Breast epithelium (tissue), 4 donors: ENCODE results near the gene SHMT1. TPM values are rescaled to one million over a fixed set of nuclear protein-coding genes. Genes with fewer than 3 reads are reported as not detected.
A peak's percentile ranks its signal among the peaks of the same experiment; 100 is the strongest.
"Not testable (repeated sequence)": the region's sequence is repeated elsewhere in the genome, so short reads cannot be mapped to it uniquely, and the experiment has no call there.

Experiments
- DNase-seq, 2 donors: peaks; one replicate each; pipeline ENCODE4 v3.0.0-alpha.2; 2019; ENCODE audit warnings: low spot score in 2 of 2
- H3K27ac ChIP-seq, 2 donors: fragments of 200-600 bp; sonication (generic) in 1 of 2; one replicate each; pipeline ENCODE4 v1.5.1; 2016 to 2019; ENCODE audit warnings: mild to moderate bottlenecking in 1 of 2
- H3K27me3 ChIP-seq, 2 donors: fragments of 200-600 bp; sonication (generic) in 1 of 2; one replicate each; pipeline versions ENCODE4 v1.5.1 to v1.6.0; 2017 to 2019; ENCODE audit warnings: control low read depth in 1 of 2, mild to moderate bottlenecking in 1 of 2
- H3K36me3 ChIP-seq: fragments of 200-600 bp; one replicate; pipeline ENCODE4 v1.5.1; 2019
- H3K4me1 ChIP-seq, 2 donors: fragments of 200-600 bp; sonication (generic); one replicate each; pipeline ENCODE4 v1.5.1; 2016 to 2019; ENCODE audit warnings: control low read depth in 1 of 2
- H3K4me3 ChIP-seq, 3 donors: fragments of 200-600 bp; sonication (generic); 1 replicate in 2 of 3; 2 replicates in 1 of 3; pipeline ENCODE4 v1.5.1; 2016 to 2019; ENCODE audit warnings: mild to moderate bottlenecking in 3 of 3, moderate library complexity in 2 of 3
- H3K9me3 ChIP-seq, 2 donors: fragments of 200-600 bp; sonication (generic) in 1 of 2; one replicate each; pipeline ENCODE4 v1.5.1; 2016 to 2019; ENCODE audit warnings: control low read depth in 1 of 2
- POLR2A ChIP-seq: fragments of 450-650 bp; IDR thresholded peaks from one replicate; pipeline ENCODE4 v1.6.1; 2016; ENCODE audit warnings: antibody characterized with exemption, mild to moderate bottlenecking, moderate library complexity
- POLR2AphosphoS5 ChIP-seq, 3 donors: sonication (generic); formaldehyde crosslinking; IDR thresholded peaks; one replicate each; pipeline ENCODE4 v1.6.1; 2017; ENCODE audit warnings: antibody characterized with exemption in 3 of 3
- intact Hi-C: fragments of 100-400 bp; cut with DNase I; formaldehyde crosslinking; loops from one replicate; pipeline ENCODE4 v1.15.1; 2023; ENCODE audit warnings: low total_unique reads
- total RNA-seq, 3 donors: library from RNA; depleted of rRNA; stranded (reverse); fragments of >200 nt; gene quantifications; one replicate each; pipeline ENCODE4 v1.1.0, GENCODE V29; 2016
- TF ChIP-seq, protein P1 (sequence below), 3 donors: fragments of 450-650 bp; IDR thresholded peaks; one replicate each; pipeline ENCODE4 v1.5.1; 2016 to 2017; ENCODE audit warnings: antibody characterized with exemption in 3 of 3, mild to moderate bottlenecking in 3 of 3, moderate library complexity in 3 of 3

Gene SHMT1
- total RNA-seq, 3 donors from 2014 or later: 38.3 to 144 (median 47.1) TPM

- H3K27me3 ChIP-seq: peaks cover 0 to 9% of the 10 kb centered on the region in 2 donors
- no peak overlapping the region for H3K4me3 ChIP-seq
- peaks cover 0 to 6% of the 10 kb centered on the region in 2 donors for H3K9me3 ChIP-seq
- peaks cover 0 to 6% of the 10 kb centered on the region in 2 donors for H3K4me1 ChIP-seq
- intact Hi-C loops: no loop called here
- no peaks in the 10 kb centered on the region for H3K36me3 ChIP-seq
- TF ChIP-seq POLR2AphosphoS5 (IDR thresholded peaks at IDR 0.05): no peak
- H3K27ac ChIP-seq: no peak overlapping the region
- DNase-seq: no peak
Observed at GRCh38 chr17:18379246-18380146, 16.1 kb upstream of the SHMT1 start.

DNA sequence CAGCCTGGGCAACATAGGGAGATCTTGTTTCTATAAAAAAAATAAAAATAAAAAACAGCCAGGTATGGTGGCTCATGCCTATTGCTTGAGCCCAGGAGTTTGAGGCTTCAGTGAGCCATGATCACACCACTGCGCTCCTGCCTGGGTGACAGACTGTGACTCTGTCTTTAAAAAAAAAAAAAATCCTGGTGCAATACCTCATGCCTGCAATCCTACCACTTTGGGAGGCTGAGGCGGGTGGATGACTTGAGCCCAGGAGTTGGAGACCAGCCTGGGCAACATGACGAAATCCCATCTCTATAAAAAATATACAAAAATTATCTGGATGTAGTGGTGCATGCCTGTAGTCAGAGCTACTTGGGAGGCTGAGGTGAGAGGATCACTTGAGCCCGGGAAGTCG lies 15.3 kb upstream of the SHMT1 start:
- H3K36me3 ChIP-seq, H3K4me3 ChIP-seq, intact Hi-C loops, H3K9me3 ChIP-seq, DNase-seq, H3K27ac ChIP-seq, H3K4me1 ChIP-seq, H3K27me3 ChIP-seq: not testable (repeated sequence)

DNA sequence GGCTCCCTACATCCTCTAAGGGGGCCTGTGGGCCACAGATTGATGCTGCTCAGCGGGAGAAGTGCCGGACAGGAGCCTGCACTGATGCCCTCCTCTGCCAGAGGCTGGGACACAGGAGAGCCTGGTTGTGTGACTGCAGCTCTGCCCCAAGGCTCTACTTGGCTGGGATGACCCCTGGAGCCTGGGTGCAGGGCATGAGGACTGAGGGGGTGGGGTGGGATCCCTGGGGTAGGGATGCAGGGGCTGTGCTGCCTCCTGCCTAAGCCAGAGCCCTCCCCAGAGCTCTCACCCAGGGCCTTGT lies 14.8 kb upstream of the SHMT1 start:
- Histone ChIP-seq H3K9me3 (peaks cover 0 to 6% of the 10 kb centered on the region in 2 donors), H3K27me3 (peaks cover 0 to 9% of the 10 kb centered on the region in 2 donors), H3K4me1 (peaks cover 0 to 6% of the 10 kb centered on the region in 2 donors), H3K27ac (peak overlapping the region; percentile 52 to 55), H3K36me3 (no peaks in the 10 kb centered on the region), H3K4me3 (no peak overlapping the region)
- intact Hi-C loops: no loop called here
- no peak for DNase-seq
- TF ChIP-seq POLR2A (no peak), POLR2AphosphoS5 (IDR thresholded peaks at IDR 0.05) (no peak)
- TF ChIP-seq, protein P1, sequence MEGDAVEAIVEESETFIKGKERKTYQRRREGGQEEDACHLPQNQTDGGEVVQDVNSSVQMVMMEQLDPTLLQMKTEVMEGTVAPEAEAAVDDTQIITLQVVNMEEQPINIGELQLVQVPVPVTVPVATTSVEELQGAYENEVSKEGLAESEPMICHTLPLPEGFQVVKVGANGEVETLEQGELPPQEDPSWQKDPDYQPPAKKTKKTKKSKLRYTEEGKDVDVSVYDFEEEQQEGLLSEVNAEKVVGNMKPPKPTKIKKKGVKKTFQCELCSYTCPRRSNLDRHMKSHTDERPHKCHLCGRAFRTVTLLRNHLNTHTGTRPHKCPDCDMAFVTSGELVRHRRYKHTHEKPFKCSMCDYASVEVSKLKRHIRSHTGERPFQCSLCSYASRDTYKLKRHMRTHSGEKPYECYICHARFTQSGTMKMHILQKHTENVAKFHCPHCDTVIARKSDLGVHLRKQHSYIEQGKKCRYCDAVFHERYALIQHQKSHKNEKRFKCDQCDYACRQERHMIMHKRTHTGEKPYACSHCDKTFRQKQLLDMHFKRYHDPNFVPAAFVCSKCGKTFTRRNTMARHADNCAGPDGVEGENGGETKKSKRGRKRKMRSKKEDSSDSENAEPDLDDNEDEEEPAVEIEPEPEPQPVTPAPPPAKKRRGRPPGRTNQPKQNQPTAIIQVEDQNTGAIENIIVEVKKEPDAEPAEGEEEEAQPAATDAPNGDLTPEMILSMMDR (IDR thresholded peaks at IDR 0.05): no peak

DNA sequence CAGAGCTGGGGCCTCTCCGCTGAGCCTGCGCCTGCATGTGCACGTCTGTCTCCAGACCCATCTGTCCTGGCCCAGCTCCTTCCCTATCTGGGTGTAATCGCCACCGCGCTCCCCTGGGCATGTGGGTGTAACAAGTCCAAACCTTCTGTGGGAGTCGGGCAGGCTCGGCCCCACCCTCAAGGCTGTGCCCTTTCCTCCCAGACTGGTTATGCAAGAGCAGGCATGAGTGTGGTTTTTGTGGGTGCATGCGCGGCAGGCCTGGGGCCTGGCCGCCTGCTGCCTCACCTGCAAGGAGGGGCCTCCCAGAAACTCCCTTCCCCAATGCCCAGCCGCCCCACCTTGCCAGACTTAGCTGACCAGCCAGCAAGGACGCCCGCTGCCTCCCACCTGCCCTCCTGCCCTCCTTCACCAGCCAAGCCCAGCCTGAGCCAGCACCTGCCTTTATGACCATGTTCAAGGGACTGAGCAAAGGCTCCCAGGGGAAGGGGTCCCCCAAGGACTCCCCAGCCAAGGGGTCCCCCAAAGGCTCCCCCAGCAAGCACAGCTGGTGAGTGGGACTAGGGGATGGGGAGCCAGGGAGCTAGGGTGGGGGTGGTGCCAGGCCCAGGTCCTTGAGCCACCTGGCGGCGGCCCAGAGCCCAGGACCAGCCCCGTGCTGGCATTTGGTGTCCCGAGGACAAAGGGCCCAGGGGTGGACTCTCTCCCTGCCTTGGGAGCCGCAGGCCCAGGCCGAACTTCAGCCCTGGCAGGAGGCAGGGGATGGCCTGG lies 14.3 kb upstream of the SHMT1 start, which contains the start of gene EVPLL:
EVPLL (plus strand) TSS at position 342 of the 768 bp plus-strand sequence. CDS start 3,160 bp downstream, outside the sequence.
- Histone ChIP-seq H3K9me3 (peaks cover 0 to 6% of the 10 kb centered on the region in 2 donors), H3K4me3 (no peak within 1 kb of the TSS), H3K27ac (peak within 1 kb of the TSS; percentile 52 to 55), H3K4me1 (peaks cover 0 to 6% of the 10 kb centered on the region in 2 donors), H3K36me3 (no peaks in the 10 kb centered on the region), H3K27me3 (peaks cover 0 to 3% of the 10 kb centered on the region in 2 donors)
- intact Hi-C loops: no loop called here
- TF ChIP-seq POLR2A (no peak), POLR2AphosphoS5 (IDR thresholded peaks at IDR 0.05) (no peak)
- TF ChIP-seq, protein P1 (IDR thresholded peaks at IDR 0.05): no peak
- DNase-seq: peak; percentile 73 to 75

GRCh38 chr17:18374216-18374615 lies 10.9 kb upstream of the SHMT1 start:
- TF ChIP-seq POLR2AphosphoS5 (IDR thresholded peaks at IDR 0.05) (no peak), POLR2A (no peak)
- TF ChIP-seq, protein P1 (IDR thresholded peaks at IDR 0.05): no peak
- Histone ChIP-seq H3K27ac (no peak overlapping the region), H3K4me3 (no peak overlapping the region), H3K27me3 (no peaks in the 10 kb centered on the region), H3K36me3 (no peaks in the 10 kb centered on the region), H3K9me3 (peaks cover 0 to 6% of the 10 kb centered on the region in 2 donors), H3K4me1 (peaks cover 0 to 6% of the 10 kb centered on the region in 2 donors)
- no peak for DNase-seq
- intact Hi-C loops: no loop called here

DNA sequence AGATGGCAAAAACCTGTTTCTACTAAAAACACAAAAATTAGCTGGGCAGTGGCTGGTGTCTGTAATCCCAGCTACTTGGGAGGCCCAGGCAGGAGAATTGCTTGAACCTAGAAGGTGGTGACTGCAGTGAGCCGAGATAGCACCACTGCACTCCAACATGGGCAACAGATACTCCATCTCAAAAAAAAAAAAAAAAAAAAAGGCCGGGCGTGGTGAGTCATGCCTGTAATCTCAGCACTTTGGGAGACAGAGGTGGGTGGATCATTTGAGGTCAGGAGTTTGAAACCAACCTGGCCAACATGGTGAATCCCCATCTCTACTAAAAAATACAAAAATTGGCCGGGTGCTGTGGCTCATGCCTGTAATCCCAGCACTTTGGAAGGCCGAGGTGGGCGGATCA lies 9.8 kb upstream of the SHMT1 start:
- H3K27me3 ChIP-seq, DNase-seq, H3K9me3 ChIP-seq, H3K4me1 ChIP-seq, H3K27ac ChIP-seq, H3K36me3 ChIP-seq, intact Hi-C loops, H3K4me3 ChIP-seq: not testable (repeated sequence)
